GM12878 (cell line): ENCODE results near the gene ZNF511. TPM values are rescaled to one million over a fixed set of nuclear protein-coding genes. Genes with fewer than 3 reads are reported as not detected.

Experiments used
- CUX1 ChIP-seq: IDR thresholded peaks from 2 replicates; pipeline ENCODE4 v1.6.1; 2012; ENCODE audit warnings: improper control_type of control experiment, low read depth, low read length; ENCODE audit not compliant: insufficient replicate concordance
- NFYB ChIP-seq: IDR thresholded peaks from 2 replicates; pipeline ENCODE4 v1.6.1; 2011; ENCODE audit warnings: low read depth, mild to moderate bottlenecking, low read length, improper control_type of control experiment, moderate library complexity; ENCODE audit not compliant: insufficient read depth
- SKIL ChIP-seq: fragments of 450-650 bp; IDR thresholded peaks from 2 replicates; pipeline ENCODE4 v1.6.1; 2017; ENCODE audit warnings: mild to moderate bottlenecking, low read depth, inconsistent platforms; ENCODE audit not compliant: poor library complexity, severe bottlenecking
- polyA plus RNA-seq, 11 experiments: library from polyadenylated mRNA; depleted of rRNA in 4 of 11; unstranded in 6 of 11; stranded (reverse) in 5 of 11; fragments of >200 nt; fragmentation: Nextera tagmentation in 4 of 11; fragmentation: Illumina TruSeq in 1 of 11; extraction: Ambion mirVana in 4 of 11; extraction: Trizol in 1 of 11; gene quantifications; 1 replicate in 1 of 11; 2 replicates in 10 of 11; pipeline versions ENCODE4 v1.2.1 to v1.2.3, GENCODE V29; 2011 to 2016; ENCODE audit warnings: inconsistent platforms in 2 of 11, missing spikeins in 2 of 11, low read depth in 1 of 11
- total RNA-seq, 4 experiments: library from RNA; depleted of rRNA in 3 of 4; stranded (reverse); fragments of >200 nt in 3 of 4; fragmentation: Illumina TruSeq in 1 of 4; extraction: Trizol in 1 of 4; gene quantifications; 2 replicates each; pipeline versions ENCODE4 v1.2.1 to v1.2.3, GENCODE V29; 2013 to 2021

The ZNF511 gene
- total and polyA plus RNA-seq, 10 of the 15 experiments (the other 5 are each of a cell fraction or from before 2014, with no cell fraction given) = 0.58 to 110 (median 32.0) TPM

GRCh38 chr10:133270773-133271297, 37.9 kb upstream of the ZNF511 start (continued):
- no peak for TF ChIP-seq NFYB
- no peak for TF ChIP-seq SKIL
- no peak for TF ChIP-seq CUX1
